ENCODE results near the gene PNKP.

Gene PNKP

GRCh38 chr19:49889038-49889686, 21.8 kb upstream of the PNKP start:
- Histone ChIP-seq H3K79me1 (ENCODE audit: low read depth, low read length) (no peaks in the 10 kb centered on the region), H2BK120ac (ENCODE audit: low read depth, low read length) (peak overlapping the region; percentile 94), H3K4me2 (ENCODE audit: insufficient read depth, low read length, poor library complexity, severe bottlenecking) (no peak overlapping the region), H3K9me3 (replicated peaks in 1 of 2; ENCODE audit: control insufficient read depth in 2 of 2, insufficient read depth in 1 of 2, low read depth in 1 of 2, low read length in 2 of 2) (peaks cover 0 to 9% of the 10 kb centered on the region in 2 donors), H4K91ac (ENCODE audit: low read depth, low read length, poor library complexity) (no peak overlapping the region), H3K27ac (replicated peaks; ENCODE audit: low read length) (no peak overlapping the region), H3K36me3 (replicated peaks in 1 of 2; ENCODE audit: control insufficient read depth in 2 of 2, insufficient read depth in 2 of 2, low read length in 2 of 2) (peaks cover 15 to 16% of the 10 kb centered on the region in 2 donors), H2BK15ac (ENCODE audit: low read length) (no peak overlapping the region), H3K9ac (ENCODE audit: low read depth, low read length, poor library complexity) (no peak overlapping the region), H2AK5ac (ENCODE audit: low read depth, low read length) (peak overlapping the region; percentile 84), H4K8ac (ENCODE audit: low read depth, low read length) (no peak overlapping the region), H3K18ac (ENCODE audit: low read length) (peak overlapping the region; percentile 99), H2BK12ac (ENCODE audit: low read length) (peak overlapping the region; percentile 22), H3K4me3 (ENCODE audit: low read length in 2 of 2) (no peak overlapping the region), H2AFZ (ENCODE audit: low read length) (no peak overlapping the region), H3K4me1 (ENCODE audit: control insufficient read depth in 2 of 2, insufficient read depth in 1 of 2, low read depth in 1 of 2, low read length in 2 of 2) (peaks cover 0 to 3% of the 10 kb centered on the region in 2 donors), H3K4ac (ENCODE audit: low read length) (peak overlapping the region; percentile 53), H2BK5ac (ENCODE audit: low read length) (peak overlapping the region; percentile 53), H3K14ac (ENCODE audit: low read length) (no peak overlapping the region), H3K23ac (ENCODE audit: low read depth, low read length, poor library complexity) (peak overlapping the region; percentile 99), H3K27me3 (ENCODE audit: control insufficient read depth in 3 of 3, insufficient read depth in 3 of 3, low read depth in 1 of 3, low read length in 3 of 3) (peaks cover 0 to 11% (median 0%) of the 10 kb centered on the region in 3 experiments)
- DNase-seq (ENCODE audit: low spot score), result no peak
- no CpG with 5 or more reads among the region's 23 CpGs for WGBS, 2 donors (ENCODE audit: extremely low coverage in 2 of 2, insufficient read length in 2 of 2, insufficient replicate concordance in 1 of 2)

- Histone ChIP-seq H2BK5ac (ENCODE audit: low read length) (no peak overlapping the region), H3K9ac (ENCODE audit: low read depth, low read length, poor library complexity) (no peak overlapping the region), H2BK15ac (ENCODE audit: low read length) (no peak overlapping the region), H3K4ac (ENCODE audit: low read length) (no peak overlapping the region), H3K4me1 (ENCODE audit: control insufficient read depth in 2 of 2, insufficient read depth in 1 of 2, low read depth in 1 of 2, low read length in 2 of 2) (peaks cover 0 to 3% of the 10 kb centered on the region in 2 donors), H2BK120ac (ENCODE audit: low read depth, low read length) (no peak overlapping the region), H3K23ac (ENCODE audit: low read depth, low read length, poor library complexity) (no peak overlapping the region), H3K14ac (ENCODE audit: low read length) (no peak overlapping the region), H3K9me3 (replicated peaks in 1 of 2; ENCODE audit: control insufficient read depth in 2 of 2, insufficient read depth in 1 of 2, low read depth in 1 of 2, low read length in 2 of 2) (peaks cover 0 to 9% of the 10 kb centered on the region in 2 donors), H4K91ac (ENCODE audit: low read depth, low read length, poor library complexity) (no peak overlapping the region), H2BK12ac (ENCODE audit: low read length) (no peak overlapping the region), H2AK5ac (ENCODE audit: low read depth, low read length) (no peak overlapping the region), H3K4me2 (ENCODE audit: insufficient read depth, low read length, poor library complexity, severe bottlenecking) (no peak overlapping the region), H3K36me3 (replicated peaks in 1 of 2; ENCODE audit: control insufficient read depth in 2 of 2, insufficient read depth in 2 of 2, low read length in 2 of 2) (peaks cover 22 to 23% of the 10 kb centered on the region in 2 donors), H3K27ac (replicated peaks; ENCODE audit: low read length) (no peak overlapping the region), H3K27me3 (ENCODE audit: control insufficient read depth in 3 of 3, insufficient read depth in 3 of 3, low read depth in 1 of 3, low read length in 3 of 3) (peaks cover 0 to 11% (median 0%) of the 10 kb centered on the region in 3 experiments), H4K8ac (ENCODE audit: low read depth, low read length) (no peak overlapping the region), H3K4me3 (ENCODE audit: low read length in 2 of 2) (no peak overlapping the region), H3K18ac (ENCODE audit: low read length) (no peak overlapping the region), H2AFZ (ENCODE audit: low read length) (no peak overlapping the region), H3K79me1 (ENCODE audit: low read depth, low read length) (no peaks in the 10 kb centered on the region)
- WGBS, 2 donors (ENCODE audit: extremely low coverage in 2 of 2, insufficient read length in 2 of 2, insufficient replicate concordance in 1 of 2), result no CpG with 5 or more reads among the region's 18 CpGs
- no peak for DNase-seq (ENCODE audit: low spot score)
These were observed 21.1 kb upstream of the PNKP start for GRCh38 chr19:49888510-49888824.

- H3K4ac ChIP-seq (ENCODE audit: low read length), result no peak overlapping the region
- H2BK120ac ChIP-seq (ENCODE audit: low read depth, low read length), result no peak overlapping the region
- H3K9me3 ChIP-seq (replicated peaks in 1 of 2; ENCODE audit: control insufficient read depth in 2 of 2, insufficient read depth in 1 of 2, low read depth in 1 of 2, low read length in 2 of 2), result peaks cover 5 to 12% of the 10 kb centered on the region in 2 donors
- no peak overlapping the region for H3K18ac ChIP-seq (ENCODE audit: low read length)
- H4K8ac ChIP-seq (ENCODE audit: low read depth, low read length), result no peak overlapping the region
- H3K4me3 ChIP-seq (ENCODE audit: low read length in 2 of 2), result no peak overlapping the region
- H3K79me1 ChIP-seq (ENCODE audit: low read depth, low read length), result peaks cover 2% of the 10 kb centered on the region
- WGBS, 2 donors (ENCODE audit: extremely low coverage in 2 of 2, insufficient read length in 2 of 2, insufficient replicate concordance in 1 of 2), result no CpG with 5 or more reads among the region's 54 CpGs
- peaks cover 0 to 11% (median 0%) of the 10 kb centered on the region in 3 experiments for H3K27me3 ChIP-seq (ENCODE audit: control insufficient read depth in 3 of 3, insufficient read depth in 3 of 3, low read depth in 1 of 3, low read length in 3 of 3)
- peaks cover 0 to 3% of the 10 kb centered on the region in 2 donors for H3K4me1 ChIP-seq (ENCODE audit: control insufficient read depth in 2 of 2, insufficient read depth in 1 of 2, low read depth in 1 of 2, low read length in 2 of 2)
- H4K91ac ChIP-seq (ENCODE audit: low read depth, low read length, poor library complexity), result no peak overlapping the region
- H2BK5ac ChIP-seq (ENCODE audit: low read length), result no peak overlapping the region
- H3K4me2 ChIP-seq (ENCODE audit: insufficient read depth, low read length, poor library complexity, severe bottlenecking), result no peak overlapping the region
- no peak overlapping the region for H3K14ac ChIP-seq (ENCODE audit: low read length)
- H3K23ac ChIP-seq (ENCODE audit: low read depth, low read length, poor library complexity), result no peak overlapping the region
- H3K9ac ChIP-seq (ENCODE audit: low read depth, low read length, poor library complexity), result no peak overlapping the region
- H2BK15ac ChIP-seq (ENCODE audit: low read length), result no peak overlapping the region
- H3K27ac ChIP-seq (replicated peaks; ENCODE audit: low read length), result no peak overlapping the region
- H3K36me3 ChIP-seq (replicated peaks in 1 of 2; ENCODE audit: control insufficient read depth in 2 of 2, insufficient read depth in 2 of 2, low read length in 2 of 2), result peaks cover 28 to 29% of the 10 kb centered on the region in 2 donors
- no peak overlapping the region for H2AFZ ChIP-seq (ENCODE audit: low read length)
- no peak overlapping the region for H2BK12ac ChIP-seq (ENCODE audit: low read length)
- no peak for DNase-seq (ENCODE audit: low spot score)
- H2AK5ac ChIP-seq (ENCODE audit: low read depth, low read length), result no peak overlapping the region
These were observed 20.5 kb upstream of the PNKP start for GRCh38 chr19:49887665-49888509.

- H2AK5ac ChIP-seq (ENCODE audit: low read depth, low read length), result no peak overlapping the region
- no peak overlapping the region for H2BK12ac ChIP-seq (ENCODE audit: low read length)
- no peak overlapping the region for H2BK120ac ChIP-seq (ENCODE audit: low read depth, low read length)
- no peak overlapping the region for H3K4ac ChIP-seq (ENCODE audit: low read length)
- H3K79me1 ChIP-seq (ENCODE audit: low read depth, low read length), result peaks cover 4% of the 10 kb centered on the region
- H2BK15ac ChIP-seq (ENCODE audit: low read length), result no peak overlapping the region
- H3K4me1 ChIP-seq (ENCODE audit: control insufficient read depth in 2 of 2, insufficient read depth in 1 of 2, low read depth in 1 of 2, low read length in 2 of 2), result peaks cover 0 to 3% of the 10 kb centered on the region in 2 donors
- no peak overlapping the region for H4K91ac ChIP-seq (ENCODE audit: low read depth, low read length, poor library complexity)
- H3K4me3 ChIP-seq (ENCODE audit: low read length in 2 of 2), result no peak overlapping the region
- peaks cover 36% of the 10 kb centered on the region in 2 donors for H3K36me3 ChIP-seq (replicated peaks in 1 of 2; ENCODE audit: control insufficient read depth in 2 of 2, insufficient read depth in 2 of 2, low read length in 2 of 2)
- peaks cover 13 to 16% of the 10 kb centered on the region in 2 donors for H3K9me3 ChIP-seq (replicated peaks in 1 of 2; ENCODE audit: control insufficient read depth in 2 of 2, insufficient read depth in 1 of 2, low read depth in 1 of 2, low read length in 2 of 2)
- H3K27ac ChIP-seq (replicated peaks; ENCODE audit: low read length), result no peak overlapping the region
- H2AFZ ChIP-seq (ENCODE audit: low read length), result no peak overlapping the region
- WGBS, 2 donors (ENCODE audit: extremely low coverage in 2 of 2, insufficient read length in 2 of 2, insufficient replicate concordance in 1 of 2), result no CpG with 5 or more reads among the region's 23 CpGs
- H2BK5ac ChIP-seq (ENCODE audit: low read length), result no peak overlapping the region
- H4K8ac ChIP-seq (ENCODE audit: low read depth, low read length), result peak overlapping the region; percentile 65
- H3K4me2 ChIP-seq (ENCODE audit: insufficient read depth, low read length, poor library complexity, severe bottlenecking), result no peak overlapping the region
- H3K9ac ChIP-seq (ENCODE audit: low read depth, low read length, poor library complexity), result peak overlapping the region; percentile 44
- H3K18ac ChIP-seq (ENCODE audit: low read length), result no peak overlapping the region
- DNase-seq (ENCODE audit: low spot score), result no peak
- no peak overlapping the region for H3K23ac ChIP-seq (ENCODE audit: low read depth, low read length, poor library complexity)
- H3K27me3 ChIP-seq (ENCODE audit: control insufficient read depth in 3 of 3, insufficient read depth in 3 of 3, low read depth in 1 of 3, low read length in 3 of 3), result peaks cover 0 to 11% (median 0%) of the 10 kb centered on the region in 3 experiments
- H3K14ac ChIP-seq (ENCODE audit: low read length), result no peak overlapping the region
These were observed 19.8 kb upstream of the PNKP start for GRCh38 chr19:49887037-49887664.

Data from neuronal stem cell (in vitro differentiated cells).